ENCODE data around the gene CALD1. TPM values are rescaled to one million over a fixed set of nuclear protein-coding genes. Genes with fewer than 3 reads are reported as not detected.

The CALD1 gene
- total RNA-seq, 2 donors from 2014 or later = 57.0 to 72.6 TPM

- H3K9me3 ChIP-seq = no peaks in the 10 kb centered on the region
- 76 to 83% methylated on average over 2 of the region's 2 CpGs for WGBS, 2 donors
Measured at GRCh38 chr7:134777908-134778580, 1.4 kb upstream of the CALD1 start.

GRCh38 chr7:134779741-134780065 lies 269 bp downstream of the CALD1 start:
- intact Hi-C loops (cut with DNase I) = no loop called here
- TF ChIP-seq POLR2A (IDR thresholded peaks at IDR 0.05) = no peak
- TF ChIP-seq, protein P1, sequence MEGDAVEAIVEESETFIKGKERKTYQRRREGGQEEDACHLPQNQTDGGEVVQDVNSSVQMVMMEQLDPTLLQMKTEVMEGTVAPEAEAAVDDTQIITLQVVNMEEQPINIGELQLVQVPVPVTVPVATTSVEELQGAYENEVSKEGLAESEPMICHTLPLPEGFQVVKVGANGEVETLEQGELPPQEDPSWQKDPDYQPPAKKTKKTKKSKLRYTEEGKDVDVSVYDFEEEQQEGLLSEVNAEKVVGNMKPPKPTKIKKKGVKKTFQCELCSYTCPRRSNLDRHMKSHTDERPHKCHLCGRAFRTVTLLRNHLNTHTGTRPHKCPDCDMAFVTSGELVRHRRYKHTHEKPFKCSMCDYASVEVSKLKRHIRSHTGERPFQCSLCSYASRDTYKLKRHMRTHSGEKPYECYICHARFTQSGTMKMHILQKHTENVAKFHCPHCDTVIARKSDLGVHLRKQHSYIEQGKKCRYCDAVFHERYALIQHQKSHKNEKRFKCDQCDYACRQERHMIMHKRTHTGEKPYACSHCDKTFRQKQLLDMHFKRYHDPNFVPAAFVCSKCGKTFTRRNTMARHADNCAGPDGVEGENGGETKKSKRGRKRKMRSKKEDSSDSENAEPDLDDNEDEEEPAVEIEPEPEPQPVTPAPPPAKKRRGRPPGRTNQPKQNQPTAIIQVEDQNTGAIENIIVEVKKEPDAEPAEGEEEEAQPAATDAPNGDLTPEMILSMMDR (IDR thresholded peaks at IDR 0.05) = no peak
- 5 to 18% methylated on average over 4 of the region's 4 CpGs for WGBS, 2 donors
- no peaks in the 10 kb centered on the region for H3K4me1 ChIP-seq
- no peak overlapping the region for H3K4me3 ChIP-seq
- H3K27me3 ChIP-seq = no peaks in the 10 kb centered on the region
- H3K9me3 ChIP-seq = no peaks in the 10 kb centered on the region
- H3K27ac ChIP-seq = peak overlapping the region in 3 of 4 donors; percentile 29 to 34 (median 31)
- ATAC-seq (peak; percentile 17), DNase-seq (no peak)
- H3K36me3 ChIP-seq (replicated peaks in 1 of 2; ENCODE audit: insufficient read depth in 1 of 2, low read depth in 2 of 2) = no peaks in the 10 kb centered on the region

More at GRCh38 chr7:134777908-134778580, 1.4 kb upstream of the CALD1 start:
- Histone ChIP-seq H3K36me3 (replicated peaks in 1 of 2; ENCODE audit: insufficient read depth in 1 of 2, low read depth in 2 of 2) (no peaks in the 10 kb centered on the region), H3K4me3 (no peak overlapping the region), H3K4me1 (no peaks in the 10 kb centered on the region), H3K27me3 (no peaks in the 10 kb centered on the region), H3K27ac (no peak overlapping the region)
- intact Hi-C loops (cut with DNase I) = no loop called here
- ATAC-seq (no peak), DNase-seq (no peak)
- no peak for TF ChIP-seq POLR2A (IDR thresholded peaks at IDR 0.05)
- TF ChIP-seq, protein P1 (IDR thresholded peaks at IDR 0.05) = no peak

- no peak overlapping the region for H3K4me3 ChIP-seq
- TF ChIP-seq POLR2A (IDR thresholded peaks at IDR 0.05) = no peak
- TF ChIP-seq, protein P1 (IDR thresholded peaks at IDR 0.05) = no peak
- no peaks in the 10 kb centered on the region for H3K4me1 ChIP-seq
- ATAC-seq = no peak
- intact Hi-C loops (cut with DNase I) = no loop called here
- H3K27me3 ChIP-seq = no peaks in the 10 kb centered on the region
- H3K27ac ChIP-seq = peak overlapping the region in 3 of 4 donors; percentile 29 to 34 (median 31)
- DNase-seq = no peak
- 53 to 59% methylated on average over 5 of the region's 5 CpGs for WGBS, 2 donors
- H3K9me3 ChIP-seq = no peaks in the 10 kb centered on the region
- no peaks in the 10 kb centered on the region for H3K36me3 ChIP-seq (replicated peaks in 1 of 2; ENCODE audit: insufficient read depth in 1 of 2, low read depth in 2 of 2)
Measured at GRCh38 chr7:134780166-134780828, 863 bp downstream of the CALD1 start.

GRCh38 chr7:134781171-134781570 lies 1.7 kb downstream of the CALD1 start:
- intact Hi-C loops (cut with DNase I) = no loop called here
- ATAC-seq = no peak
- H3K27me3 ChIP-seq = no peaks in the 10 kb centered on the region
- no peak overlapping the region for H3K4me3 ChIP-seq
- H3K4me1 ChIP-seq = no peaks in the 10 kb centered on the region
- H3K36me3 ChIP-seq (replicated peaks in 1 of 2; ENCODE audit: insufficient read depth in 1 of 2, low read depth in 2 of 2) = no peaks in the 10 kb centered on the region
- 59 to 67% methylated on average over 2 of the region's 2 CpGs for WGBS, 2 donors
- no peak for DNase-seq
- no peak for TF ChIP-seq POLR2A (IDR thresholded peaks at IDR 0.05)
- TF ChIP-seq, protein P1 (IDR thresholded peaks at IDR 0.05) = no peak
- H3K9me3 ChIP-seq = no peaks in the 10 kb centered on the region
- no peak overlapping the region for H3K27ac ChIP-seq

Data from body of pancreas (tissue), 4 donors.